Neural cell (in vitro differentiated cells): Measurements from ENCODE around the gene SLC25A11. TPM values are rescaled to one million over a fixed set of nuclear protein-coding genes. Genes with fewer than 3 reads are reported as not detected.

ENCODE experiments used
- H2AFZ ChIP-seq: fragments of 200-600, 300-800 bp; sonication (generic), shearing (Covaris generic); 2 replicates; pipeline ENCODE4 v1.6.0; 2014; ENCODE audit warnings: low read depth, mild to moderate bottlenecking, antibody characterized with exemption, low read length, moderate library complexity
- H3F3A ChIP-seq: fragments of 200-600 bp; shearing (Covaris generic); 2 replicates; pipeline ENCODE4 v1.6.1; 2016; ENCODE audit warnings: mild to moderate bottlenecking, moderate library complexity, mixed read lengths, antibody characterized with exemption, low read length; ENCODE audit not compliant: insufficient read depth, poor library complexity, severe bottlenecking
- H3K27ac ChIP-seq: fragments of 200-600, 300-800 bp; sonication (generic), shearing (Covaris generic); 2 replicates; pipeline ENCODE4 v1.5.1; 2014; ENCODE audit warnings: mild to moderate bottlenecking, low read length, moderate library complexity
- H3K27me3 ChIP-seq: fragments of 300-800, 200-600 bp; sonication (generic), shearing (Covaris generic); 2 replicates; pipeline ENCODE4 v1.6.0; 2014; ENCODE audit warnings: mild to moderate bottlenecking, low read depth, low read length, moderate library complexity; ENCODE audit not compliant: insufficient read depth
- H3K36me3 ChIP-seq: fragments of 300-800, 200-600 bp; sonication (generic), shearing (Covaris generic); 2 replicates; pipeline ENCODE4 v1.5.1; 2014; ENCODE audit warnings: mild to moderate bottlenecking, antibody characterized with exemption, low read length, moderate library complexity; ENCODE audit not compliant: insufficient read depth
- H3K4me2 ChIP-seq: fragments of 300-800, 200-600 bp; sonication (generic), shearing (Covaris generic); 2 replicates; pipeline ENCODE4 v1.6.0; 2014; ENCODE audit warnings: mild to moderate bottlenecking, low read length
- H3K4me3 ChIP-seq: fragments of 300-800, 200-600 bp; sonication (generic), shearing (Covaris generic); 2 replicates; pipeline ENCODE4 v1.5.1; 2014; ENCODE audit warnings: mild to moderate bottlenecking, low read length, moderate library complexity
- H3K79me2 ChIP-seq: fragments of 200-600 bp; shearing (Covaris generic); replicated peaks from 2 replicates; pipeline ENCODE4 v1.6.0; 2014; ENCODE audit warnings: mild to moderate bottlenecking, low read length, moderate library complexity; ENCODE audit not compliant: insufficient read depth
- H3K9ac ChIP-seq: fragments of 300-800, 200-600 bp; sonication (generic), shearing (Covaris generic); 2 replicates; pipeline ENCODE4 v1.6.1; 2016; ENCODE audit warnings: mild to moderate bottlenecking, low read length, mixed read lengths
- H3K9me2 ChIP-seq: fragments of 200-600 bp; shearing (Covaris generic); 2 replicates; pipeline ENCODE4 v1.6.1; 2016; ENCODE audit warnings: mild to moderate bottlenecking, low read length, mixed read lengths; ENCODE audit not compliant: insufficient read depth
- H3K9me3 ChIP-seq: fragments of 200-600, 300-800 bp; sonication (generic), shearing (Covaris generic); 2 replicates; pipeline ENCODE4 v1.6.1; 2016; ENCODE audit warnings: mild to moderate bottlenecking, mixed run types, low read length, moderate library complexity, mixed read lengths
- H4K20me1 ChIP-seq: fragments of 200-600 bp; shearing (Covaris generic); 2 replicates; pipeline ENCODE4 v1.6.1; 2016; ENCODE audit warnings: mild to moderate bottlenecking, mixed run types; ENCODE audit not compliant: insufficient read depth
- CTCF ChIP-seq: fragments of 450-650 bp; IDR thresholded peaks from 2 replicates; pipeline ENCODE4 v1.5.1; 2014; ENCODE audit warnings: antibody characterized with exemption, mild to moderate bottlenecking, moderate library complexity; ENCODE audit not compliant: poor library complexity, severe bottlenecking
- EP300 ChIP-seq: fragments of 450-650 bp; conservative IDR thresholded peaks from 2 replicates; pipeline ENCODE4 v1.6.1; 2014; ENCODE audit warnings: antibody characterized with exemption, mild to moderate bottlenecking, moderate library complexity; ENCODE audit not compliant: poor library complexity, severe bottlenecking
- EZH2 ChIP-seq: fragments of 200-600, 300-800 bp; shearing (Covaris generic), sonication (generic); IDR thresholded peaks from 2 replicates; pipeline ENCODE4 v1.6.1; 2014; ENCODE audit warnings: antibody characterized with exemption, low read length, borderline replicate concordance, mild to moderate bottlenecking; ENCODE audit not compliant: insufficient read depth, poor library complexity, severe bottlenecking
- POLR2AphosphoS5 ChIP-seq: IDR thresholded peaks from 2 replicates; pipeline ENCODE4 v1.6.1; 2012
- REST ChIP-seq: IDR thresholded peaks from 2 replicates; pipeline ENCODE4 v1.6.1; 2012; ENCODE audit warnings: borderline replicate concordance
- TAF1 ChIP-seq: IDR thresholded peaks from 2 replicates; pipeline ENCODE4 v1.6.1; 2012; ENCODE audit warnings: low read depth
- polyA plus RNA-seq: library from polyadenylated mRNA; depleted of rRNA; stranded (reverse); fragments of >200 nt; gene quantifications from 2 replicates; pipeline ENCODE4 v1.2.3, GENCODE V29; 2014

Gene SLC25A11
- polyA plus RNA-seq, 1 donor from 2014 or later = 172 TPM

- no peak for TF ChIP-seq POLR2AphosphoS5
Measured at GRCh38 chr17:4935650-4936049, 4.2 kb downstream of the SLC25A11 start (continued).

GRCh38 chr17:4934173-4934979 is 5.5 kb downstream of the SLC25A11 start:
- no peaks in the 10 kb centered on the region for H3K9me2 ChIP-seq

More at GRCh38 chr17:4934173-4934979, 5.5 kb downstream of the SLC25A11 start:
- Histone ChIP-seq H3K9me3 (no peaks in the 10 kb centered on the region), H3K27me3 (no peaks in the 10 kb centered on the region), H3K4me2 (no peak overlapping the region), H3F3A (no peaks in the 10 kb centered on the region), H3K36me3 (no peaks in the 10 kb centered on the region), H4K20me1 (no peaks in the 10 kb centered on the region), H3K27ac (no peak overlapping the region), H3K4me3 (no peak overlapping the region), H3K9ac (no peak overlapping the region), H3K79me2 (peaks cover 10% of the 10 kb centered on the region), H2AFZ (no peak overlapping the region)
- TF ChIP-seq REST (no peak), POLR2AphosphoS5 (no peak), TAF1 (no peak), EP300 (no peak), EZH2 (no peak), CTCF (no peak)
